GM21619 (cell line): ENCODE data around the gene AGTPBP1.

ENCODE experiments used
- ATAC-seq: cut with Tn5 transposase; IDR thresholded peaks from one replicate; pipeline ENCODE4 v1.9.1; 2021; ENCODE audit not compliant: unreplicated experiment

AGTPBP1 gene

DNA sequence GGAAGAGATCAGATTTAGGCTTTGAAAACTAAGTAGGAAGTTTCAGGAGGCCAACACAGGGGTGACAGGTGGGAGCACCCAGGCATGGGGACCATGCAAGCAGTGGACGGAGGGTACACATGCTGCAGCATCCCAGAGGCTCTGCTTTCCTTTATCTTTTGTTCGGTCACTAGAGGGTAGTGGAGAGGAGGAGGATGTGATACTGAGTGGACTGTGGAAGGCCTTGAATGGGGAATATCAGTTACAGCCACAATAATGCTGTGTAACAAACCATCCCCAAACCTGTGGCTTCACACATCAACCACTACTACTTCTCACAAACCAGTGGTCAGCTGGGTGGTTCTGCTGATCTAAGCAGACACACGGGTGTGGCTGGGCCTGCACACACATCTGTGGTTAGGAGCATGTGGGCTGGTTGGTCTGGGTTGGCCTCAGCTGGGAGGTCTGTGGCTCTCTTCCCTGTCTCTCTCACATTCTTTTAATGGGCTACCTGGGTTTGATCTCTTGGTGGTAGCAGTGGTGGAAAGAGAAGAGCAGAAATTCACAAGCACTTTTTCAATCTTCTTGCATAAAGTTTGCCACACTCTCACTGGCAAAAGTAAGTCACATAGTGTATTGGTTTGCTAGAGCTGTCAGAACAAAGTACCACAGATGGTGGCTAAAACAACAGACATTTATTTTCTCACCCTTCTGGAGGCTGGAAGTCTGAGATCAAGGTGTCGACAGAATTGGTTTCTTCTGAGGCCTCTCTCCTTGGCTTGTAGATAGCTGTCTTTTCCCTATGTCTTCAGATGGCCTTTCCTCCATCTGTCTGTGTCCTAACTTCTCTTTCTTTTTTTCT lies 238.7 kb downstream of the AGTPBP1 start:
- no peak for ATAC-seq

DNA sequence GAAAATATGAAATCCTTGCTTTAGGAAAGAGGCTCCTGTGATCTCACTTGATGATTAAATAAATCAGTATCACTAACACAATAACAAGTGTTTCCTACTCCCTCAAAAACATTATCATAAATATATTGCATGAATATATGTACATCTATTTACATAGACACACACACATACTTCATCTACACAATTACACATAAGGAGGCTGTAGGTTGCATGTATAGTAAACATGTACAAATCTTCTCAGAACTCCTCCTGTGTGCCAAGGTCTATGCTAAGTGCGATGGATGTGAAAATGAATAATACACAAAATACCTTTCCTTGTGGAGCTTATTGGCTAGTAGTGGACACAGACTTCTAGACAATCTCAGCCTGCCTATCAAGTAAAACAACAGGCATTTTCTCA lies 239.9 kb downstream of the AGTPBP1 start:
- no peak for ATAC-seq

- ATAC-seq = no peak
These were observed 240.3 kb downstream of the AGTPBP1 start for GRCh38 chr9:85501456-85501855.
